HCT116 (cell line): ENCODE measurements around the gene TEAD1. TPM values are rescaled to one million over a fixed set of nuclear protein-coding genes. Genes with fewer than 3 reads are reported as not detected.

Source experiments
- ATAC-seq: fragments of 200-7000 bp; cut with Tn5 transposase; 2 replicates; pipeline ENCODE4 v1.9.1; 2020; ENCODE audit warnings: mild to moderate bottlenecking, moderate library complexity
- BruUV-seq: library from RNA; stranded (reverse); fragments of 400-500 nt; replicated peaks from 2 replicates; lab custom pipeline; 2021; lab: Mats Ljungman, UMichigan
- CTCF ChIA-PET: fragments of 300-600 bp; sonication (Branson Sonifier 250); formaldehyde crosslinking; loops from one replicate; lab custom pipeline; 2021; ENCODE audit warnings: antibody characterized with exemption; lab: Charles Lee
- POLR2A ChIA-PET: fragments of 300-600, 350-600 bp; sonication (Branson Sonifier 250); formaldehyde crosslinking; loops from one replicate; lab custom pipeline; 2021; ENCODE audit warnings: antibody characterized with exemption; lab: Charles Lee
- RAD21 ChIA-PET, 2 experiments: fragments of 300-600 bp; sonication (Branson Sonifier 250); formaldehyde crosslinking; loops; one replicate each; lab custom pipeline; 2023; ENCODE audit warnings: low total read pairs in 2 of 2; ENCODE audit not compliant: uncharacterized antibody in 2 of 2, unreplicated experiment in 2 of 2, low non-redundant PET in 1 of 2; lab: Charles Lee
- DNase-seq: peaks from one replicate; pipeline ENCODE4 v3.0.0-alpha.2; 2010; ENCODE audit warnings: low read depth, low spot score
- H2AFZ ChIP-seq: fragments of 200-600 bp; shearing (Covaris generic), sonication (generic); 2 replicates; pipeline ENCODE4 v1.6.1; 2017; ENCODE audit warnings: low read depth, mixed run types, mixed read lengths, antibody characterized with exemption, low read length; ENCODE audit not compliant: poor library complexity, severe bottlenecking
- H3K27ac ChIP-seq: 2 replicates; pipeline ENCODE4 v1.5.1; 2012; ENCODE audit warnings: low read depth, low read length
- H3K27me3 ChIP-seq: fragments of 200-600 bp; sonication (generic); 2 replicates; pipeline ENCODE4 v1.6.1; 2016; ENCODE audit warnings: mixed run types, low read length, mixed read lengths; ENCODE audit not compliant: insufficient read depth
- H3K36me3 ChIP-seq, 2 experiments: fragments of 200-500 bp in 1 of 2; fragments of 200-600 bp in 1 of 2; sonication (Bioruptor generic) in 1 of 2; sonication (generic) in 1 of 2; 2 replicates each; pipeline versions ENCODE4 v1.5.1 to v1.6.1; 2014 to 2016; ENCODE audit warnings: low read length in 2 of 2, inconsistent platforms in 1 of 2, mixed read lengths in 1 of 2, mixed run types in 1 of 2; ENCODE audit not compliant: insufficient read depth in 2 of 2, control insufficient read depth in 1 of 2
- H3K4me1 ChIP-seq, 2 experiments: fragments of 200-600 bp in 1 of 2; sonication (generic) in 1 of 2; 2 replicates each; pipeline versions ENCODE4 v1.5.1 to v1.6.1; 2012 to 2017; ENCODE audit warnings: low read length in 2 of 2, inconsistent platforms in 1 of 2, mild to moderate bottlenecking in 1 of 2, mixed read lengths in 1 of 2, mixed run types in 1 of 2, moderate library complexity in 1 of 2; ENCODE audit not compliant: insufficient read depth in 2 of 2, control insufficient read depth in 1 of 2
- H3K4me2 ChIP-seq: fragments of 200-600 bp; sonication (generic); 2 replicates; pipeline ENCODE4 v1.6.1; 2017; ENCODE audit warnings: mixed run types, low read length, mixed read lengths
- H3K4me3 ChIP-seq, 2 experiments: fragments of 200-600 bp in 1 of 2; sonication (generic) in 1 of 2; replicated peaks in 1 of 2; 2 replicates each; pipeline ENCODE4 v1.5.1; 2011 to 2016; ENCODE audit warnings: low read length in 2 of 2, control low read depth in 1 of 2, low read depth in 1 of 2, mild to moderate bottlenecking in 1 of 2, mixed read lengths in 1 of 2, mixed run types in 1 of 2
- H3K79me2 ChIP-seq: fragments of 200-600 bp; sonication (generic); 2 replicates; pipeline ENCODE4 v1.6.1; 2017; ENCODE audit warnings: mild to moderate bottlenecking, mixed run types, low read length, moderate library complexity, mixed read lengths; ENCODE audit not compliant: insufficient read depth
- H3K9ac ChIP-seq: fragments of 200-600 bp; sonication (generic); 2 replicates; pipeline ENCODE4 v1.6.1; 2016; ENCODE audit warnings: low read length, mixed read lengths
- H3K9me2 ChIP-seq: fragments of 200-600 bp; sonication (generic), shearing (Covaris generic); 2 replicates; pipeline ENCODE4 v1.6.1; 2017; ENCODE audit warnings: mixed run types, mild to moderate bottlenecking, moderate library complexity; ENCODE audit not compliant: insufficient read depth
- H3K9me3 ChIP-seq, 2 experiments: fragments of 200-500 bp in 1 of 2; fragments of 200-600 bp in 1 of 2; sonication (Bioruptor generic) in 1 of 2; sonication (generic) in 1 of 2; 2 replicates each; pipeline ENCODE4 v1.6.1; 2014 to 2017; ENCODE audit warnings: low read length in 2 of 2, mixed read lengths in 2 of 2, inconsistent platforms in 1 of 2, low read depth in 1 of 2, mild to moderate bottlenecking in 1 of 2, mixed run types in 1 of 2, moderate library complexity in 1 of 2; ENCODE audit not compliant: control insufficient read depth in 1 of 2, insufficient read depth in 1 of 2
- H4K20me1 ChIP-seq: fragments of 200-600 bp; sonication (generic), shearing (Covaris generic); 2 replicates; pipeline ENCODE4 v1.6.1; 2017; ENCODE audit warnings: mixed run types, mild to moderate bottlenecking, moderate library complexity; ENCODE audit not compliant: insufficient read depth
- CEBPB ChIP-seq: IDR thresholded peaks from 2 replicates; pipeline ENCODE4 v1.6.1; 2012; ENCODE audit warnings: low read depth
- JUND ChIP-seq: IDR thresholded peaks from 2 replicates; pipeline ENCODE4 v1.6.1; 2012
- POLR2A ChIP-seq: IDR thresholded peaks from 2 replicates; pipeline ENCODE4 v1.7.0; 2011; ENCODE audit warnings: borderline replicate concordance; ENCODE audit not compliant: insufficient read depth, insufficient read length; ENCODE audit errors: extremely low read depth
- REST ChIP-seq: IDR thresholded peaks from 2 replicates; pipeline ENCODE4 v1.6.1; 2012; ENCODE audit warnings: low read depth
- SIN3A ChIP-seq: IDR thresholded peaks from 2 replicates; pipeline ENCODE4 v1.6.1; 2012; ENCODE audit warnings: low read depth
- ZBTB33 ChIP-seq: IDR thresholded peaks from 2 replicates; pipeline ENCODE4 v1.6.1; 2011; ENCODE audit warnings: mild to moderate bottlenecking, low read length, moderate library complexity; ENCODE audit not compliant: insufficient replicate concordance; ENCODE audit errors: extremely low read depth
- intact Hi-C: fragments of 100-400 bp; cut with micrococcal nuclease; formaldehyde crosslinking; loops from 2 replicates; pipeline ENCODE4 v1.10.0; 2022
- total RNA-seq: library from RNA; stranded (reverse); gene quantifications from one replicate; pipeline ENCODE4 v1.2.1, GENCODE V29; 2021; ENCODE audit not compliant: unreplicated experiment

TEAD1 gene
- total RNA-seq, 1 experiment from 2014 or later: 103 TPM

- Histone ChIP-seq H3K4me1 (peaks cover 27 to 40% of the 10 kb centered on the region in 2 experiments), H3K9ac (no peak overlapping the region), H4K20me1 (no peaks in the 10 kb centered on the region), H3K4me3 (no peak overlapping the region), H3K79me2 (peaks cover 58% of the 10 kb centered on the region), H3K27me3 (no peaks in the 10 kb centered on the region), H3K9me3 (no peaks in the 10 kb centered on the region), H3K9me2 (no peaks in the 10 kb centered on the region), H3K27ac (no peak overlapping the region), H3K4me2 (no peak overlapping the region), H3K36me3 (no peaks in the 10 kb centered on the region), H2AFZ (no peak overlapping the region)
- TF ChIP-seq SIN3A (no peak), CEBPB (no peak), REST (no peak), JUND (no peak), POLR2A (no peak), ZBTB33 (no peak)
- no TSS peak for BruUV-seq
- RAD21 ChIA-PET: no interaction called here
- DNase-seq (no peak), ATAC-seq (no peak)
- intact Hi-C loops: no loop called here
- POLR2A ChIA-PET: no interaction called here
- CTCF ChIA-PET: no interaction called here
These were observed 144.3 kb downstream of the TEAD1 start for GRCh38 chr11:12818333-12819015.
